DND-41 (cell line): Measurements from ENCODE around the gene OR2T34.

Experiments
- ATAC-seq: fragments of 200-7000 bp; cut with Tn5 transposase; 3 replicates; pipeline ENCODE4 v1.9.1; 2021; ENCODE audit warnings: low read depth; ENCODE audit not compliant: insufficient read depth
- DNase-seq: peaks from one replicate; pipeline ENCODE4 v3.0.0-alpha.2; 2020
- H2AFZ ChIP-seq: 2 replicates; pipeline ENCODE4 v1.6.0; 2012; ENCODE audit warnings: low read depth, low read length
- H3K27ac ChIP-seq: 2 replicates; pipeline ENCODE4 v1.5.1; 2012; ENCODE audit warnings: low read length, inconsistent platforms
- H3K27me3 ChIP-seq: fragments of 200-600 bp; sonication (generic); 2 replicates; pipeline ENCODE4 v1.6.0; 2012; ENCODE audit warnings: low read length, mild to moderate bottlenecking, inconsistent platforms; ENCODE audit not compliant: insufficient read depth, poor library complexity
- H3K36me3 ChIP-seq: 2 replicates; pipeline ENCODE4 v1.5.1; 2012; ENCODE audit warnings: low read length, inconsistent platforms; ENCODE audit not compliant: insufficient read depth
- H3K4me1 ChIP-seq: 2 replicates; pipeline ENCODE4 v1.5.1; 2012; ENCODE audit warnings: mild to moderate bottlenecking, low read length; ENCODE audit not compliant: insufficient read depth
- H3K4me2 ChIP-seq: 2 replicates; pipeline ENCODE4 v1.6.0; 2012; ENCODE audit warnings: mild to moderate bottlenecking, moderate library complexity, low read length, inconsistent platforms; ENCODE audit not compliant: insufficient read depth
- H3K4me3 ChIP-seq, 2 experiments: fragments of 200-600 bp in 1 of 2; shearing (Covaris generic) in 1 of 2; 2 replicates each; pipeline ENCODE4 v1.5.1; 2012 to 2016; ENCODE audit warnings: inconsistent platforms in 2 of 2, low read length in 2 of 2, mild to moderate bottlenecking in 2 of 2, low read depth in 1 of 2, moderate library complexity in 1 of 2
- H3K79me2 ChIP-seq: 2 replicates; pipeline ENCODE4 v1.6.0; 2012; ENCODE audit warnings: low read length, inconsistent platforms; ENCODE audit not compliant: insufficient read depth
- H3K9ac ChIP-seq: 2 replicates; pipeline ENCODE4 v1.6.0; 2012; ENCODE audit warnings: low read depth, mild to moderate bottlenecking, inconsistent platforms, low read length, moderate library complexity
- H3K9me3 ChIP-seq: 2 replicates; pipeline ENCODE4 v1.5.1; 2012; ENCODE audit warnings: low read length, moderate library complexity, mild to moderate bottlenecking, inconsistent platforms; ENCODE audit not compliant: insufficient read depth, severe bottlenecking
- H4K20me1 ChIP-seq: 2 replicates; pipeline ENCODE4 v1.6.0; 2012; ENCODE audit warnings: low read length; ENCODE audit not compliant: insufficient read depth
- CTCF ChIP-seq: IDR thresholded peaks from 2 replicates; pipeline ENCODE4 v1.5.1; 2012; ENCODE audit warnings: borderline replicate concordance, low read length, moderate library complexity, mild to moderate bottlenecking; ENCODE audit not compliant: poor library complexity, severe bottlenecking; ENCODE audit errors: extremely low read depth
- EZH2 ChIP-seq: IDR thresholded peaks from 3 replicates; pipeline ENCODE4 v1.6.1; 2012; ENCODE audit warnings: borderline replicate concordance, low read depth, mild to moderate bottlenecking, moderate library complexity, low read length, inconsistent platforms; ENCODE audit not compliant: severe bottlenecking

Gene OR2T34

GRCh38 chr1:248592655-248593054, 18.1 kb upstream of the OR2T34 start:
- DNase-seq (no peak), ATAC-seq (no peak)
- no peak overlapping the region for H3K4me2 ChIP-seq
- no peak overlapping the region for H3K4me3 ChIP-seq
- H3K9ac ChIP-seq, result no peak overlapping the region
- no peak for TF ChIP-seq EZH2
- TF ChIP-seq CTCF, result no peak
- H3K27ac ChIP-seq, result no peak overlapping the region
- H3K27me3 ChIP-seq, result no peaks in the 10 kb centered on the region
- no peaks in the 10 kb centered on the region for H3K36me3 ChIP-seq
- H2AFZ ChIP-seq, result no peak overlapping the region
- no peaks in the 10 kb centered on the region for H3K9me3 ChIP-seq
- H3K4me1 ChIP-seq, result peaks cover 8% of the 10 kb centered on the region
- no peaks in the 10 kb centered on the region for H3K79me2 ChIP-seq
- H4K20me1 ChIP-seq, result no peaks in the 10 kb centered on the region

- H3K36me3 ChIP-seq, result no peaks in the 10 kb centered on the region
- ATAC-seq (no peak), DNase-seq (no peak)
- no peaks in the 10 kb centered on the region for H4K20me1 ChIP-seq
- H3K9me3 ChIP-seq, result no peaks in the 10 kb centered on the region
- no peak overlapping the region for H2AFZ ChIP-seq
- H3K4me2 ChIP-seq, result no peak overlapping the region
- no peak for TF ChIP-seq EZH2
- no peak for TF ChIP-seq CTCF
- H3K27me3 ChIP-seq, result no peaks in the 10 kb centered on the region
- no peak overlapping the region for H3K4me3 ChIP-seq
- H3K9ac ChIP-seq, result no peak overlapping the region
- H3K27ac ChIP-seq, result no peak overlapping the region
- H3K79me2 ChIP-seq, result no peaks in the 10 kb centered on the region
- H3K4me1 ChIP-seq, result no peaks in the 10 kb centered on the region
Measured at GRCh38 chr1:248590055-248590454, 15.5 kb upstream of the OR2T34 start.

- Histone ChIP-seq H3K27me3 (no peaks in the 10 kb centered on the region), H2AFZ (no peak overlapping the region), H3K4me3 (no peak overlapping the region), H4K20me1 (no peaks in the 10 kb centered on the region), H3K4me1 (no peaks in the 10 kb centered on the region), H3K79me2 (no peaks in the 10 kb centered on the region), H3K4me2 (no peak overlapping the region), H3K36me3 (no peaks in the 10 kb centered on the region), H3K27ac (no peak overlapping the region), H3K9ac (no peak overlapping the region), H3K9me3 (no peaks in the 10 kb centered on the region)
- ATAC-seq (no peak), DNase-seq (no peak)
- TF ChIP-seq CTCF, result no peak
- TF ChIP-seq EZH2, result no peak
Measured at GRCh38 chr1:248589334-248589733, 14.8 kb upstream of the OR2T34 start.

GRCh38 chr1:248585266-248585665, 10.7 kb upstream of the OR2T34 start:
- no peak for DNase-seq
- Histone ChIP-seq H3K4me3 (no peak overlapping the region), H3K27me3 (no peaks in the 10 kb centered on the region), H3K9ac (no peak overlapping the region), H3K9me3 (no peaks in the 10 kb centered on the region), H3K36me3 (no peaks in the 10 kb centered on the region), H3K27ac (no peak overlapping the region), H3K4me1 (no peaks in the 10 kb centered on the region), H3K79me2 (no peaks in the 10 kb centered on the region), H2AFZ (no peak overlapping the region), H4K20me1 (no peaks in the 10 kb centered on the region), H3K4me2 (no peak overlapping the region)
- TF ChIP-seq CTCF, result no peak
- TF ChIP-seq EZH2, result no peak
- no peak for ATAC-seq
